NCI-H524 treated with DMSO at 0.1 percent for 48 hours (cell line): ENCODE data around the gene MYL5.
A peak's percentile ranks its signal among the peaks of the same experiment; 100 is the strongest.
"Not testable (repeated sequence)": the region's sequence is repeated elsewhere in the genome, so short reads cannot be mapped to it uniquely, and the experiment has no call there.

Source experiments
- DNase-seq: peaks from one replicate; lab custom pipeline; 2025; lab: John Stamatoyannopoulos, UW

Gene MYL5, protein sequence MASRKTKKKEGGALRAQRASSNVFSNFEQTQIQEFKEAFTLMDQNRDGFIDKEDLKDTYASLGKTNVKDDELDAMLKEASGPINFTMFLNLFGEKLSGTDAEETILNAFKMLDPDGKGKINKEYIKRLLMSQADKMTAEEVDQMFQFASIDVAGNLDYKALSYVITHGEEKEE

DNA sequence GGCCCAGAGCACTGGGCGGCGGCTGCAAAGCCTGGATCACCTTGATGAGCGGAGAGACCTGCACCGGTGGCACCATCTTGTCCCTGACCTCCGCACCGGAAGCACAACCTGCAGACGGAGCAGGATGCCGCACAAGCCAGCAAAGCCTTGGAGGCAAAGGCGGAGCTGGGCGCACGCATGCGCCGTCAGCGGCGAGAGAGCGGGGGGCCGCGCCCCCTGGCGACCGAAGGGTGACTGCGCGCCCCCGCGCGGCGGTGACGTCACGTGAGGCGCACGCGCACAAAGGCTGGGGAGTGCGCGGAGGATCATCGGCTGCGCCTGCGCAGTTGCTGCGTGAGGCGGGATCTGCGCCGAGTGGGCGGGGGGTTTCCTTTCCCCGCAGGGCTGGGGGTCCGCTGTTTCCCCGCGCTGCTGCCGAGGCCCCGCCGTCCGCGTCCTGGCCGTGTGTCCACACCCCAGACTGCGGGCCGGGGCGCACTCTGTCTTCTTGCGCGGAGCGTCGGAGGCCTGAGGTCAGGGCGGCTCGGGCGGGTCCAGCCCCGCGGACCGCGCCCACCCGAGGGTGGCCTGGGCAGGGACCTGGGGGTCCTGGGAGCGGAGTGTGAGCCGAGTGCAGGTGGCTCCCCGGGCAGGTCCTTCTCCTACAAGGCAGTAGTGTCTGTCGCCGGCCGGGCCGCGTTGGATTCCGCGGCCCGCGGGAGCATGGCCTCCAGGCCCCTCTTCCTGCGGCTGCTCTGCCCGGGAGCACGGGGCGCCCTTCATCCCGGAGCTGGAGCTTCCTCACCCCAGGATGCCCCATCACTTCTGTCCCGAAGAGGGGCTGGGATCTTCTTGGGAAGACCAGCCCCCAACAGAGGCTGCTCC is at the start of gene MYL5, which contains the start of gene ATP5ME:
Gene MYL5 (plus strand): TSS at position 371 of the 864 bp plus-strand sequence. CDS start 3,485 bp downstream, outside the sequence.
Gene ATP5ME (minus strand): TSS at position 105 of the 864 bp plus-strand sequence. CDS start 29 bp downstream, at position 76.
- peak; percentile 31 for DNase-seq

DNA sequence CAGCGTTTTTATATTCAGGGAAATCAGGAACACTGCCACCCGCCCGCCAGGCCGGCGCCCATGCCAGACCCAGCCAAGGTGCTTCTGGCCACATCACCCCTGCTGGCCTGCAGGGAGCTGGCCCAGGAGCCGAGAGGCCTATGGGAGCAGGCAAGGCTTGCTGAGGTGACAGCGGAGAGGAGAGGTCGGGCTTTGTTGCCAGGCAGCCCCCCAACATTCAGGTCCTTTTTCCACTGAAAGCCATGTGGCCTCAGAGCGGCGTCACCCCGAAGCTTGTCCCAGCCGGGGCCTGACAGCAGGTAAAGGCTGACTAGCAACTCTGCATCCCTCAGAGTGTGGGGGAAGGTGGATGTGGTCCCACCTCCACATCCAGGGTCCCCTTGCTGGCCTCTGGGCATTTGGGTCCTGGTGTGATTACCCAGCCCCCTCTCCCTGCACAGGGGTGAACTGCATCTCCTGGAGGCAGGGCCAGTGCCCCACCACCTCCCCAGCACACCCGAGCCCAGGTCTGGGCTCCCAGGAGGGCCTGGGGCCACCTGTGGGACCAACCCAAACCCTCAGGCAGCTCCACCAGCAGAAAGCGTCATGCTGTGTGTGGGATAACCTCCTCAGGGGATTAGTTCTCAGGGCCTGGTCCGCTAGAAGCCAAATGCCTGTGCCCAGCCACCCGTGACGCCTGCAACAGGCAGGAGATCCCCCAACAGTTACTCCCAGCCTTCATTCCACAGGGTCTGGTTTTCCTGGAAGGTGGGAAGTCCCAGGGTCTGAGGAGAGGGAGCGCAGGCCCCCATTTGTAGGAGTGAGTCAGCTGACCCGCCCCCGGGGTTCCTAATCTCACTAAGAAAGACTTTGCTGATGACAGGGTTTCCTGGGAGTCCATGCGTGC is 49.4 kb upstream of the MYL5 start, which contains the start of gene PDE6B:
Gene PDE6B (plus strand): TSS at position 869 of the 886 bp plus-strand sequence. CDS start 54 bp downstream, outside the sequence.
- no peak for DNase-seq

DNA sequence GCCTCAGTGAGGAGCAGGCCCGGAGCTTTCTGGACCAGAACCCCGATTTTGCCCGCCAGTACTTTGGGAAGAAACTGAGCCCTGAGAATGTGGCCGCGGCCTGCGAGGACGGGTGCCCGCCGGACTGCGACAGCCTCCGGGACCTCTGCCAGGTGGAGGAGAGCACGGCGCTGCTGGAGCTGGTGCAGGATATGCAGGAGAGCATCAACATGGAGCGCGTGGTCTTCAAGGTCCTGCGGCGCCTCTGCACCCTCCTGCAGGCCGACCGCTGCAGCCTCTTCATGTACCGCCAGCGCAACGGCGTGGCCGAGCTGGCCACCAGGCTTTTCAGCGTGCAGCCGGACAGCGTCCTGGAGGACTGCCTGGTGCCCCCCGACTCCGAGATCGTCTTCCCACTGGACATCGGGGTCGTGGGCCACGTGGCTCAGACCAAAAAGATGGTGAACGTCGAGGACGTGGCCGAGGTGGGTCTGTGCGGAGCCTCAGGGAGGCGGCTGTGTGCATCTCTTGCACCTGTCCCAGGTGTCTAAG is 48.6 kb upstream of the MYL5 start:
- no peak for DNase-seq

DNA sequence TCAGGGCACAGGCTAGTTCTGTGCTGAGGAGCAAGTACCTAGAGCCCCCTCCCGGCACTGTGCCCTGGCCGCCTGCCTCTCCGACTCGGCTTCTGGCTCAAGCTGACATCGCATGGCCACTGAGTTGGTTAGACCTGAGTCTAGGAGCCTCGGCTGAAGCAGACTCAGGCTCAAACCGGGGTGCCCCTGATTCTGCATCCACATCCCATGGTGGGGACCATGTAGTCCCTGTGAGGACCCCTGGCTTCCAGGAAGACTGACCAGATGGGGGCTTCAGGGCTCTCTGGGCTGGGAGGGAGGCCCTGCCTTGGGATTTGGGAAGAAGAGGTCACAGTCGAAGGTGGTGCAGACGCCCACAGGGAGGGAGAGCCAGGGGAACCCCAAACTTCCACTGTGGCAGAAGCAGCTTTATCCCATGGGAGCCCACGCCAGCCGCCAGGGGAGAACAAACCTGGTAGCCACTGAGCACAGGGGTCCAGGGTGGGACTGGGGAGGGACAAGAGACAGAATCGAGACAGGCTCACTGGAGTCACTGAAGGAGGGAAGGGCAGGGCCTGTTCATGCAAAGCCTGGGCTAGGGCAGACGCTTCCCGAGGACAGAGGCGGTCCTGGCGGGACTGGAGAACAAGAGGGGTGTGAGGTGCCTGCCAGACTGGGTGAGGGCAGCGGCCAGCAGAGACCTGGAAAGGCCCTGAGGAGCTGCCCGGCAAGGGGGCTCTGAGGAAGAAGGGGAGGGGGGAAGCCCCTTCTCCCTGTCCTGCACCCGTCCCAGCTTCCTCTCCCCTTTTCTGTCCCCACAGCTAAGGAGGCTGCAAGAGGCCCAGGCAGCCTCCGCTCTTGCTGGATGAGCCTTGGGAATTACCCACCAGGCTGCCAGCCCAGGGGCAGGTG is 47.9 kb upstream of the MYL5 start:
- no peak for DNase-seq

DNA sequence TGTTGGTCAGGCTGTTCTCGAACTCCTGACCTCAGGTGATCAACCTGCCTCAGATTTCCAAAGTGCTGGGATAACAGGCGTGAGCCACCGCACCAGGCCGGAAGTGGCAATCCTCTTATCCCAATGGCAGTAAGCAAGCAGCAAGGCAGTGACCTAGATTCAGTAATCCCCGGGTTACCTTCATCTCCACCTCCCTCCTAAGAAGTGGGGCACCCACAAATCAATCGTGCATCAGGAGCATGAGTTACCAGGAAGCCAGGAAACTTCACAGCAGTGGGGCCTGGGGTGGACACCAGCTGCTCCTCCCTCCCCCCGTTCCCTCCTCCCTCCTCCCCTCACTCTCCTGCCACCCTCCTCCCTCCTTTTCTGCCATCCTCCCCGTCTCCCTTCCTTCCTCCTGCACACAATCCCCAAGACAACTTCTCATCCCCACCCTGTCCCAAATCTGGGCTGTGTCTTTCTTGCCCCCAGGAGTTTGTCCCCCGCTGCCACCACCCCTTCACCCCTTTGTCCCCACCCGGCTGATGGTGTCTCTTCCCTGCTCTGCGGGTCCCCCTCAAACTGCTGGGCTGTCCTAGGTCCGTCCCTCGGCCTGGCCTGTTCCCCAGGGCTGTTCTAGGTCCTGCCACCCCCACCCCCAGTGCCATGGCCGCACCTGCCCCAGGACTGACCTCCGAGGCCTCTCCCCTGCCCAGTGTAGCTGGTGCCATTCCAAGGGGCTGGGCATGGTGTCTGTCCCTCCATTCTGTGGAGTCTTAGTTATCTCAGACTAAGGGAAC is 46.8 kb upstream of the MYL5 start:
- no peak for DNase-seq

DNA sequence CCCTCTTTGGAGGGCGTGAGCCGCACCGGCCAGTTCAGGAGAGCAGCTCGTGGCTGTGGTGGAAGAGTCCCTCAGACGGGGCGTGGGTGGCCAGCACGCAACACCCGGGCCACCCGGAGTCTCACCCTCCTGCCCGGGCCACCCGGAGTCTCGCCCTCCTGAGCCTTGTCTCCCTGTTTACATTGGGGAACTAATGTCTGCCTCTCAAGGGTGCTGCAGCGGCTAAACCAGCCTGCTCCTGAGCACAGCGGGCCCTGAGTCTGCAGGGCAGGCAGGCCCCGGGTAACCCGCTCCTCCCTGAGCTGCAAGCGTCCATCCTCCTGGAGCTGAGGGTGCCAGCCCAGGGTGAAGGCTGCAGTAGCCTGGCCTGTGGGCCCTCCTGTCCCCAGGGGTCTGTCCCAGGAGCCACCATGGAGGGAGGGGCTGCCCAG is 46.0 kb upstream of the MYL5 start:
- no peak for DNase-seq

DNA sequence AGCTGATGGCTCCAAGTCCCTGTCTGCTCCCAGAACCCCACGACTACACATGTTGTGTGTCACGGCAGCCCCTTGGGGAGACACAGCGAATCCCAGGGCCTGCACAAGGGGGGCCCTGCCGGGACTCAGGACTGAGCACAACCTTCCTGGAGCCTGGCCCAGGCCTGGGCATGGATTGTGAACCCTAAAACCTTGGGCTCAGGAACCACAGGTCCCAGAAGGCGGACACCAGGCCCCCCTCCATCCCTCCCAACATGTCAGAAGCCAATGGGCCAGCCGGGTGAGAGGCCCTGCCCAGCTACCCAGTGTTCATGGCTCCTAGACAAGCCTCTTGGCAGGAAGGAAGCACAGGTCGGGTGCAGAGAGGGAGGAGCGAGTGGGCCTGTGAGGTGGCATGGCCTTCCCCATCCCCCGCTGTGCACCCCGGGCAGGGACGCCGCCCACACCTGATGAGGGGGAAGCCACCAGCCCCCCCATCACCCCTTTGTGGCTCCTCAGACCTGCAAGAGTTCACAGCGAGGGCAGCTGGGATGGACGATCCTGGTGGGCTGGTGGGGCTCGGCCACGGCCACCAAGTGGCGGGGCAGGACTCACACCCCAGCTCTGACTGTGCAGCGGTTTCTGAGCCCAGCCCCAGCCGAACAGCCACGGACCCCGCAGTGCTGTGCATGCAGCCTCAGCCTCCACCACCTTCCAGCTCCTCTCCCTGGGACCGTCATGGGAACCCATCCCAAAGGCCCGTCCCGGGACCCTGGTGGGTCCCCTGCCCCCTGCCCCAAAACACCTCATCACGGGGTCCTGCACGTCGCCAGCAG is 45.3 kb upstream of the MYL5 start:
- DNase-seq, result no peak

DNA sequence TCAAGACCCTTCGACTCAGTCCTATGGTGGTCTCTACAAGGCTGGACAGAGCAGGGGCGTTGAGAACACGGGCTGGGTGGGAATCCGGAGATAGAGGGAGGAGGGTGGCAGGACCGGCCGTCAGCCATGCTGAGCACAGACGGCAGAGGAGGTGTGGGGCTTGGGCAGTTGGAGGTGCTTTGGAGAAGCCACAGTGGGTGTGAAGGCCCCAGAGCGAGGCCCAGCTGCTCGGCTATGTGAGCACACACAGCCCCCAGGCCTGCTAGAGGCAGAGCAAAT is 44.8 kb upstream of the MYL5 start:
- DNase-seq, result no peak

DNA sequence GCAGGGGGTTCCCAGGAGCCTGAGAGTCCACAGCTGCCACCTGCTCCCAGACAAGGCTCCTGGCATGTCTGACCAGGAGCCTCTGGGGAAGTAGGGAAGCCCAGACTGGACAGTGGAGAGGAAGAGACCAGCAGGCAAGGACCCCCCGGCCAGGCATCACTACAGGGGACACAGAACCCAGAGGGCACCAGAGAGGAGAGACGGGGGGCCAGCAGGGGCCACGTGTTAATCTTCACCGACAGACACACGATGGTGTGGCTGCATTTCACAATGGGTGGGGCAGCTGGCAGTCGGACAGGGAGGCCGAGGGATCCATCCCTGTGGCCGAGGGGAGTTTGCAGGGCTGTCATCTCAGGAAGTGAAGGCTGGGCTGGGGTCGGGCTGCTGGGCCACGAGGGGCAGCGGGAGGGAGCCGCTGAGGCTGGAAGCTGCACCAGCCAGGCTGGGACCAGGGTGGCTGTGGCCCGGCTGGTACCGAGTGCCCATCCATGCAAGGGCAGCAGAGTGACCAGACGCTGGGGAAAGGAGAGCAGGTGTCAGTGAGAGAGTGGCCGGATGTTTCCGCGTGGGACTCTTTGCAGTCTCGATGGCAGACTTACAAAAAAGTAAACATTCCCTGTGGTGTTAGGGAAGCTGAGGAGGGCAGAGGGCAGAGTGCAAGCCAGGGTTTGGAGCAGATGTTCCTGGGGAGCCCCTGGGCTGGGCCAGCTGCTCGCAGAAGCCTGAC is 44.3 kb upstream of the MYL5 start:
- no peak for DNase-seq

DNA sequence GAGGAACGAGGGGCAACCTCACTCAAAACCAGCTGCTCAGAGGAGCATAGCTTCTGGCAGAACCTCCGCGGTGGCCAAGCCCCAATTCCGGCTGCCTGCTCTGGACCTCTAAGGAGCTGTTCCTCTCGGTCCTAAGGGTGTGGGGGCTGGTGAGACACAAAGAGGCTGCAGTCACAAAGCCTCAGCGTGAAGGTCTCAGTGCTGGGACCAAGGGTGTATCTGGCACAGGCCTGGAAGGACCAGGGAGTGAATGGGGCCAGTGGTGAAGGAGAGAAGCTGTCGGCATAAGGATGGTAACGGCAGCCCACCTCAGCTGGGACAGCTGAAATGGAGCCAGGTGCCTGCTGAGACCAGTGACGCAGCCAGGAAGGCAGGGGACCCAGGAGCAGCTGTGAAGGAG is 43.7 kb upstream of the MYL5 start:
- no peak for DNase-seq

DNA sequence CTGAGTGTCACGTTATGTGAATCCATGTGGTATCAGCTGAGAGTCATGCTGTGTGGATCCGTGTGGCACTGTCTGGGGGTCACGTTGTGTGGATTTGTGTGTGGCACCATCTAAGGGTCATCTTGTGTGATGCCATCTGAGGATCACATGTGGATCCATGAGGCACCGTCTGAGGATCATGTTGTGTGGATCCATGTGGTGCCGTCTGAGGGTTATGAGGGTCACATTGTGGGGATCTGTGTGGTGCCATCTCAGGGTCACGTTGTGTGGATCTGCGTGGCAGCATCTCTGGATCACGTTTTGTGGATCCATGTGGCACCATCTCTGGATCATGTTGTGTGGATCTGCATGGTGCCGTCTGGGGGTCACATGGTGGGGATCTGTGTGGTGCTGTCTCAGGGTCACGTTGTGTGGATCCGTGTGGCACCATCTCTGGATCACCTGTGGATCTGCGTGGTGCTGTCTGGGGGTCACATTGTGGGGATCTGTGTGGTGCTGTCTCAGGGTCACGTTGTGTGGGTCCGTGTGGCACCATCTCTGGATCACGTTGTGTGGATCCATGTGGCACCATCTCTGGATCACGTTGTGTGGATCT is 42.0 kb upstream of the MYL5 start:
- DNase-seq, result no peak

DNA sequence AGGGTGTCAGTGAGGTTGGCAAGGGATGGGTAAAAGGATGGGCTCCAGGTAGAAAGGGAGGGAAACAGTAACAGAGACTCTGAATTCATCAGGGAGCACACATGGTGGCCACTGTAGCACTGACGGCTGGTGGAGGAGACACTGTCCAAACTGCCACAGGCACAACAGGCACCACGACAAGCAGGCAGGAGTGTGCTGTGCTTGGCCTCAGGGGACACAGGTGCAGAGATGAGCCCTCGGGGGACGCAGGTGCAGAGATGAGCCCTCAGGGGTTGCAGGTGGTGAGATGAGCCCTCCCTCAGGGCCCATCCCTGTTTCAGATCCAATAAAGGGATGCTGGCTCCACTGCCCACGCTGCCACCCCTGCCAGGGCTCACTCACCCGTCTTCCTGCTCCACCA is 41.4 kb upstream of the MYL5 start:
- no peak for DNase-seq

DNA sequence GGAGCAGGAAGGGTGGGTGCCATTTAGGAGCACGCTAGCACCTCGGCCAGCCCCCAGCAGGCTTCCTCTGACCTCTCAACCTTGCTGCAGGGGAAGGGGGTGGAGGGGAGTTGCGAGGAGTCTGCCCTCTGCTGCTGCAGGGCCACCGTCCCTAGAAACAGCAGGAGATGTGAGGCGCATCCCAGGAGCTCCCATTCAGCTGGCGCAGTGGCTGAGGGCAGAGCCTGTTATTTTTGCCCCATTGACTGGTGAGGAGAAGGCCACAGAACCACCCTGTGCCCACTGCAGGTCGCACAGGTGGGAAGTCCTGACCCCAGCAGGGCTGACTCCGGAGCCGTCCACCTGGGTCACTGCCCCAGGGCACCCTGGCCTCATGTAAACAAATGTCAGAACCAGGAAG is 40.9 kb upstream of the MYL5 start:
- DNase-seq, result no peak

DNA sequence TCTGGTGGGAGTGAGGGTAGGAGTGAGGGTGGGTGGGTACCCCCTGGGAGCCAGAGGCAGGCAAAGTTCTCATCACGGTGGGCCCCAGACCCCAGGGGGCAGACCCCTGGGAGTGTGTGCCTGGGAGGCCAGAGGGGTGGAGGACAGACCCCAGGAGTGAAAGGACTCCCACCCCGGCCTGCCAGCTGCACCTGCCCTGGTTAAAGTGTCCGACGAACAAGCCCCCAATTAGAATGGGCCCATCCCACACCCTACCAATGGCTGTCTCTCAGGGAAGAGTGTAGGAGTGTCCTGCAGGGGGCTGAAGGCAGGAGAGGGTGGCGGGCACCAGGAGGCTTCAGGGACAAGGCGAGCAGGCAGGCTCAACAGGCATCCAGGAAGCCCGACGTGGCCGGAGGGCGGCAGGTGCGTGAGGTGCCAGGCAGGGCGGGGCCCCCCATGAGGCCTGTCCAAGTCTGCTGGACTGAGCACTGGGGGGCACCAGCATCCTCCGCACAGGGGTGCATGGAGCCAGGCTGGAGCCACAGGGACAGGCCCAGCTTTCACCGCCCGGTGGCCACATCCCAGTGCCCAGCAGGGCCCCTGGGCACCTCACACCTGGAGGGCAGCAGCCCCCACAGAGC is 40.3 kb upstream of the MYL5 start:
- DNase-seq, result no peak

DNA sequence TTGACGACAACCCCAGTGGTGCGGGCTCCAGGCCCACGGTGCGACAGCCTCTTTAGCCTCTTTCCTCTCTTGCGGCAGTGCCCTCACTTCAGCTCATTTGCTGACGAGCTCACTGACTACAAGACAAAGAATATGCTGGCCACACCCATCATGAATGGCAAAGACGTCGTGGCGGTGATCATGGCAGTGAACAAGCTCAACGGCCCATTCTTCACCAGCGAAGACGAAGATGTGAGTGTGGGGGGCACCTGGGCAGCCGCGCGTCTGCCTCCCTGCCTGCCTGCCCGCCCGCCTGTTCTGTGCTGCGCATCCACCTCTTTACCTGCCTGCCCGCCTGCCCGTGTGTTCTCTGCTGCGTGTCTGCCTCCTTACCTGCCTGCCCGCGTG is 39.8 kb upstream of the MYL5 start:
- no peak for DNase-seq

DNA sequence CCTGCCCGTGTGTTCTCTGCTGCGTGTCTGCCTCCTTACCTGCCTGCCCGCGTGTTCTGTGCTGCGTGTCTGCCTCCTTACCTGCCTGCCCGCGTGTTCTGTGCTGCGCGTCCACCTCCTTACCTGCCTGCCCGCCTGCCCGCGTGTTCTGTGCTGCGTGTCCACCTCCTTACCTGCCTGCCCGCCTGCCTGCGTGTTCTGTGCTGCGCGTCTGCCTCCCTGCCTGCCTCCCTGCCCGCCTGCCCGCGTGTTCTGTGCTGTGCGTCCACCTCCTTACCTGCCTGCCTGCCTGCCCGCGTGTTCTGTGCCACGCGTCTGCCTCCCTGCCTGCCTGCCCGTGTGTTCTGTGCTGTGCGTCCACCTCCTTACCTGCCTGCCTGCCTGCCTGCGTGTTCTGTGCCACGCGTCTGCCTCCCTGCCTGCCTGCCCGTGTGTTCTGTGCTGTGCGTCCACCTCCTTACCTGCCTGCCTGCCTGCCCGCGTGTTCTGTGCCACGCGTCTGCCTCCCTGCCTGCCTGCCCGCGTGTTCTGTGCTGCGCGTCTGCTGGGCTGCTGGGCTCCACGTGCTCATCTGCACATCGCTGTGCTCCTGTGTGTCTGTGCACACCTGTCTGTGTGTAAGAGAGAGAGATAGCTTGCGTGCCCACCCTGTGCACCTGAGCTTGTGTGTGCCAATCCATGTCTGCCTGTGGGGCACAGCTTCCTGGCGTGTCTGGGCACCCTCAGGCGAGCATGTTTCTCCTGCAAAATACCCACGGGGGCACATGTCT is 39.1 kb upstream of the MYL5 start:
- DNase-seq, result not testable (repeated sequence)
